IPS DF 6.9 (cell line): Measurements from ENCODE around the gene IL18R1.

Experiments used
- DNase-seq: peaks from one replicate; pipeline ENCODE4 v3.0.0-alpha.2; 2013; ENCODE audit warnings: low read depth, low spot score
- H3K27ac ChIP-seq: one replicate; pipeline ENCODE4 v1.5.1; 2013; ENCODE audit warnings: low read length, control low read depth
- H3K27me3 ChIP-seq: 2 replicates; pipeline ENCODE4 v1.6.1; 2013; ENCODE audit warnings: mild to moderate bottlenecking, low read length; ENCODE audit not compliant: control insufficient read depth, insufficient read depth
- H3K36me3 ChIP-seq: 2 replicates; pipeline ENCODE4 v1.6.1; 2013; ENCODE audit warnings: low read length; ENCODE audit not compliant: control insufficient read depth, insufficient read depth
- H3K4me1 ChIP-seq: 2 replicates; pipeline ENCODE4 v1.6.1; 2013; ENCODE audit warnings: low read length; ENCODE audit not compliant: control insufficient read depth, insufficient read depth
- H3K4me3 ChIP-seq: 2 replicates; pipeline ENCODE4 v1.5.1; 2013; ENCODE audit warnings: mild to moderate bottlenecking, low read length
- H3K9me3 ChIP-seq: 2 replicates; pipeline ENCODE4 v1.6.1; 2013; ENCODE audit warnings: low read length, inconsistent platforms; ENCODE audit not compliant: control insufficient read depth, insufficient read depth
- WGBS: extraction: QIAGEN DNeasy Blood & Tissue Kit; methylation state at CpG from one replicate; pipeline ENCODE4 v1.1.7; 2013; ENCODE audit warnings: mixed read lengths, missing lambda C conversion rate; ENCODE audit not compliant: insufficient read length, insufficient coverage; 5-methylcytosine and 5-hydroxymethylcytosine counted together

Gene IL18R1

GRCh38 chr2:102355526-102356380 is at the start of gene IL18R1:
TSS of gene IL18R1 (plus strand) at chr2:102355796. CDS start at chr2:102362661, 6,865 bp downstream.
- no CpG with 5 or more reads among the region's 69 CpGs for WGBS
- no peak within 1 kb of the TSS for H3K27ac ChIP-seq
- H3K4me3 ChIP-seq = peak within 1 kb of the TSS; percentile 46; the same call in 1 of the 2 replicates
- no peaks in the 10 kb centered on the region for H3K27me3 ChIP-seq
- DNase-seq = peak; percentile 29
- H3K9me3 ChIP-seq = no peaks in the 10 kb centered on the region
- H3K36me3 ChIP-seq = no peaks in the 10 kb centered on the region
- H3K4me1 ChIP-seq = no peaks in the 10 kb centered on the region

DNA sequence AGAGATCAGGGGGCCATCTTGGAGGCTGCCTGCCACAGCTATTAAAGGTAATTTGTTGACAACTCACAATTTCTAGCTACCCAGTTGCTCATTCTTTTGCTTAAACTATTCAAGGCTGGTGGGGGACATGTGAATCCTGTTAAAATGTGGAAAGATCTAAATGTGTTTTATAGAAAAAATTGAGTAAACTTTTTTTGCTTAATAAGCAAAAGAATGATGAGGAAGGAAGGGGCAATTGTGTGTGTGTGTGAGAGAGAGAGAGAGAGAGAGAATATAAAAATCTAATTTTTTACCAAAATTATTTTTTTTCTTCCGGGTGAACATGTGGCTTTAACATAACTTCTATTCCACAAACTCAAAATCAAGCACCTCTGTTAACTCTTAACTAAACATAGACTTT is 49.5 kb upstream of the IL18R1 start:
- Histone ChIP-seq H3K27ac (no peak overlapping the region), H3K9me3 (no peaks in the 10 kb centered on the region), H3K36me3 (no peaks in the 10 kb centered on the region), H3K4me1 (no peaks in the 10 kb centered on the region), H3K27me3 (no peaks in the 10 kb centered on the region), H3K4me3 (no peak overlapping the region)
- no peak for DNase-seq
- no CpG with 5 or more reads among the region's 1 CpG for WGBS

- H3K4me1 ChIP-seq = no peaks in the 10 kb centered on the region
- H3K27ac ChIP-seq = no peak within 1 kb of the TSS
- H3K27me3 ChIP-seq = no peaks in the 10 kb centered on the region
- DNase-seq = no peak
- no peaks in the 10 kb centered on the region for H3K9me3 ChIP-seq
- H3K36me3 ChIP-seq = no peaks in the 10 kb centered on the region
- no peak within 1 kb of the TSS for H3K4me3 ChIP-seq
- WGBS = no CpG with 5 or more reads among the region's 5 CpGs
Observed at GRCh38 chr2:102310964-102311640, 44.5 kb upstream of the IL18R1 start, which contains the start of gene IL1RL1. TSS of gene IL1RL1 (plus strand) at chr2:102311563. CDS start at chr2:102338265, 26,702 bp downstream.

- no CpG with 5 or more reads among the region's 2 CpGs for WGBS
- no peaks in the 10 kb centered on the region for H3K9me3 ChIP-seq
- H3K4me1 ChIP-seq = no peaks in the 10 kb centered on the region
- no peaks in the 10 kb centered on the region for H3K27me3 ChIP-seq
- DNase-seq = no peak
- no peak overlapping the region for H3K27ac ChIP-seq
- H3K36me3 ChIP-seq = no peaks in the 10 kb centered on the region
- H3K4me3 ChIP-seq = no peak overlapping the region
Observed at GRCh38 chr2:102313025-102313424, 42.6 kb upstream of the IL18R1 start.

DNA sequence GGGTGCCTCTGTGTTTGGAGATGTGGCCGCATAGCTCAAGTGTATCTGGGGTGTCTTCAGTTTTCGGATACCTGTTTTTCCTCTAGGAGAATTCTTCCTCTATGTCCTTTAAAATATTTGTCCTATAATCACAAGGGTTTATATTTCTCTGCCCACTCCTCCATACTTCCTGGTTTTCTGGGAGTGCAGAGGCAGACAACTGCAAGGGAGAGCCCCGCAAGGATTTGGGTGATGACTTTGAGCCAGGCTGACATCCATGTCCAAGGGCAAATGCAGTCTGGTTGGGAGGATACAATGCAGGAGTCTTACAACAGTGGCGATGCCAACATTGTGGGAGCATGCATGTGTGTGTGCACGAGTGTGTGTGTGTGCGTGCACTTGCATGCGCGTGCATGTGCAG is 42.1 kb upstream of the IL18R1 start:
- Histone ChIP-seq H3K4me1 (no peaks in the 10 kb centered on the region), H3K36me3 (no peaks in the 10 kb centered on the region), H3K9me3 (no peaks in the 10 kb centered on the region), H3K27me3 (no peaks in the 10 kb centered on the region), H3K27ac (no peak overlapping the region), H3K4me3 (no peak overlapping the region)
- DNase-seq = no peak
- no CpG with 5 or more reads among the region's 8 CpGs for WGBS

GRCh38 chr2:102313950-102314349 is 41.6 kb upstream of the IL18R1 start:
- Histone ChIP-seq H3K4me3 (no peak overlapping the region), H3K4me1 (no peaks in the 10 kb centered on the region), H3K36me3 (no peaks in the 10 kb centered on the region), H3K27me3 (no peaks in the 10 kb centered on the region), H3K27ac (no peak overlapping the region), H3K9me3 (no peaks in the 10 kb centered on the region)
- no CpG with 5 or more reads among the region's 3 CpGs for WGBS
- no peak for DNase-seq

- H3K4me3 ChIP-seq = no peak overlapping the region
- no peaks in the 10 kb centered on the region for H3K36me3 ChIP-seq
- DNase-seq = no peak
- WGBS = no CpG with 5 or more reads among the region's 2 CpGs
- no peaks in the 10 kb centered on the region for H3K4me1 ChIP-seq
- no peaks in the 10 kb centered on the region for H3K9me3 ChIP-seq
- no peak overlapping the region for H3K27ac ChIP-seq
- H3K27me3 ChIP-seq = no peaks in the 10 kb centered on the region
Observed at GRCh38 chr2:102315921-102316320, 39.7 kb upstream of the IL18R1 start.

- no peaks in the 10 kb centered on the region for H3K9me3 ChIP-seq
- no peak overlapping the region for H3K27ac ChIP-seq
- DNase-seq = no peak
- H3K4me1 ChIP-seq = no peaks in the 10 kb centered on the region
- no peaks in the 10 kb centered on the region for H3K27me3 ChIP-seq
- no peaks in the 10 kb centered on the region for H3K36me3 ChIP-seq
- WGBS = no CpG with 5 or more reads among the region's 2 CpGs
- no peak overlapping the region for H3K4me3 ChIP-seq
Observed at GRCh38 chr2:102317715-102318114, 37.9 kb upstream of the IL18R1 start.

DNA sequence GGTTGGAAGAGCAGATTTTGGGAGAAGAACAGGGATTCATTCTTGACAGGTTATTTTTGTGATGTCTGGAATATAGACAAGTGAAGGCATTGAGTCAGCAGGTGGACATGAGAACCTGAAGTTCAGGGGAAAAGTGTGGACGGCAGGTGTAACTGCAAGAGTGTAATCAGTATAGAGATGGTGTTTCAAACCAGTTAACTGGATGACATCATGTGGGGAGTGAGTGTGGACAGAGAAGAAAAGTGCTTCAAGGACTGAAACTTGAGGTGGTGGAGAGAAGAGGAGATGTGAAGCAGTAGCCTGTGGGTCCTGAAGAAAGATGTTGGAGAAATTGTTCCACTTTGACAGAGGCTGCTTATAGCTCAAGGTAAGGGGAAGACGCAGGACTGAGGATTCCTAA is 37.2 kb upstream of the IL18R1 start:
- H3K27ac ChIP-seq = no peak overlapping the region
- no CpG with 5 or more reads among the region's 2 CpGs for WGBS
- DNase-seq = no peak
- H3K9me3 ChIP-seq = no peaks in the 10 kb centered on the region
- H3K4me1 ChIP-seq = no peaks in the 10 kb centered on the region
- no peak overlapping the region for H3K4me3 ChIP-seq
- H3K27me3 ChIP-seq = no peaks in the 10 kb centered on the region
- no peaks in the 10 kb centered on the region for H3K36me3 ChIP-seq

GRCh38 chr2:102321941-102322719 is 33.5 kb upstream of the IL18R1 start:
- Histone ChIP-seq H3K27me3 (no peaks in the 10 kb centered on the region), H3K9me3 (no peaks in the 10 kb centered on the region; the same call in 1 of the 2 replicates), H3K4me3 (no peak overlapping the region), H3K27ac (no peak overlapping the region), H3K4me1 (no peaks in the 10 kb centered on the region), H3K36me3 (no peaks in the 10 kb centered on the region)
- DNase-seq = no peak
- no CpG with 5 or more reads among the region's 6 CpGs for WGBS
